ENCODE results near the gene MCUB. TPM values are rescaled to one million over a fixed set of nuclear protein-coding genes. Genes with fewer than 3 reads are reported as not detected.
A peak's percentile ranks its signal among the peaks of the same experiment; 100 is the strongest.
"Not testable (repeated sequence)": the region's sequence is repeated elsewhere in the genome, so short reads cannot be mapped to it uniquely, and the experiment has no call there.

MCUB gene
- total and polyA plus RNA-seq, 5 experiments from 2014 or later, result 147 to 201 (median 160) TPM

- DNase-seq (no peak), ATAC-seq (no peak)
- POLR2A ChIA-PET, result interaction anchor here (1.0 to 1.2 kb wide), 2 partner anchors 14 to 22 kb away, joined by 3 read pairs; no protein-coding TSS in a partner anchor
- H3K27ac Mint-ChIP-seq, result peak overlapping the region in 7 of 10 donors; percentile 17 to 77 (median 52)
- H3K27me3 Mint-ChIP-seq, result no peaks in the 10 kb centered on the region
- H3K4me3 Mint-ChIP-seq, result no peak overlapping the region
- no peaks in the 10 kb centered on the region for H3K9me3 Mint-ChIP-seq
- H3K36me3 Mint-ChIP-seq, result peaks cover 0 to 59% (median 7%) of the 10 kb centered on the region in 3 donors
- H3K4me1 Mint-ChIP-seq, result peaks cover 14 to 61% (median 40%) of the 10 kb centered on the region in 4 donors
Observed at GRCh38 chr4:109662771-109663170, 102.7 kb downstream of the MCUB start.

- Mint-ChIP-seq H3K36me3 (peaks cover 0 to 51% (median 11%) of the 10 kb centered on the region in 3 donors), H3K27ac (peak overlapping the region in 8 of 10 donors; percentile 17 to 82 (median 62)), H3K4me3 (peak overlapping the region in 5 of 10 donors; percentile 12 to 49 (median 30)), H3K4me1 (peaks cover 29 to 67% (median 51%) of the 10 kb centered on the region in 4 donors), H3K27me3 (no peaks in the 10 kb centered on the region), H3K9me3 (peaks cover 0 to 2% (median 0%) of the 10 kb centered on the region in 9 donors)
- DNase-seq, result no peak
- POLR2A ChIA-PET, result interaction anchor here (0.9 kb wide), 1 partner anchor 105 kb away, joined by 3 read pairs; no protein-coding TSS in a partner anchor
- ATAC-seq, result no peak
Observed at GRCh38 chr4:109665783-109666485, 105.9 kb downstream of the MCUB start.

DNA sequence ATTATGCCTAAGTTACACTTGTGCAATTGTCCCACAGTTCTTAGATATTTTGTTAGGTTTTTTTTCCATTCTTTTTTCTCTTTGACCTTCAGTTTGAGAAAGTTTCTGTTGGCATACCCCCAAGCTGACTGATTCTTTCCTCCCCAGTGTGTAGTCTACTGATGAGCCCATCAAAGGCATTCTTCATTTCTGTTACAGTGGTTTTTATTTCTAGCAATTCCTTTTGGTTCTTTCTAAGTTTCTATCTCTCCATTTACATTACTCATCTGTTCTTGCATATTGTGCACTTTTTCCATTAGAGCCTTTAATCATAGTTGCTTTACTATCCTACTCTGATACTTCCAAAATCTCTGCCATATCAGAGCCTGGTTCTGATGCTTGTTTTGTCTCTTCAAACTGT, 111.3 kb downstream of the MCUB start:
- H3K4me3 Mint-ChIP-seq, result peak overlapping the region in 1 of 10 donors; percentile 34
- POLR2A ChIA-PET, result no interaction called here
- H3K27ac Mint-ChIP-seq, result peak overlapping the region in 5 of 10 donors; percentile 8 to 42 (median 13)
- ATAC-seq, result no peak
- peaks cover 28 to 63% (median 46%) of the 10 kb centered on the region in 4 donors for H3K4me1 Mint-ChIP-seq
- H3K36me3 Mint-ChIP-seq, result peaks cover 7 to 36% (median 27%) of the 10 kb centered on the region in 3 donors
- H3K9me3 Mint-ChIP-seq, result peaks cover 0 to 11% (median 7%) of the 10 kb centered on the region in 9 donors
- no peaks in the 10 kb centered on the region for H3K27me3 Mint-ChIP-seq
- no peak for DNase-seq

DNA sequence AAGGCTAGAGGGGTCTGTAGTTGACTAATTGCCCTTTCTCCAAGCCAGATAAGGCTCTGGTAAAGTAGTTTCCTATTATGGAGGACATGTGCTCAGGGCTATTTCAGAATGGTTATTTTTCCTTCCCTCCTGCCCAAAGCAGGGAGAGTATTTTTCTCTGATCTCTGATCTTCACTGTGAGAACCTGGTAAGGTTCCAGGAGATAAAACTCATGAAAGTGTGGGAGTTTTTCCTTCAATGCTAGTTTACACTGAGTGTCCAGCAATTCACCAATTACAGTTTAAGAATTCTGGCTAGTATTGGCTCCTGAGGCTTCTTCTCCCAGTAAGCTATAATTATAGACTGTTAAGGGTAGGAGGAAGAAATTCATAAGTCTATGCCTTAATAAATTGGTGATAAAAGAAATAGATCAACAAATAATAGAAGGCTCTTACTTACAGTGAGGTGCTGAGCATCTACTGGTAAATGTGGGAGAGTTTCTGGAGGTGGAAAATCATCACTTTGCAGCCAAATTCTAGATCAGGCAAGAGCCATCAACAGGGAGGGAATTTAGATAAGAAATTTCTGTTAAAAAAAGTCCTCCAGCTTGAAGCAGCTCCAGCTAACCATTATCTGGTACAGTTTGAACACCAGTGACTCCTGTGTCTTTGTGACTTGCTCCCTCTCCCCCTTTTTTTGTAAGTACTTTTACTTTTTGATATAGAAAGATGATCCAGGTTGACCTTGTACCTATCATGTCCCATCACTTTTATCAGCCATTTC, 112.3 kb downstream of the MCUB start:
- Mint-ChIP-seq H3K4me3 (no peak overlapping the region), H3K9me3 (peaks cover 0 to 11% (median 7%) of the 10 kb centered on the region in 9 donors), H3K27me3 (no peaks in the 10 kb centered on the region), H3K36me3 (peaks cover 7 to 32% (median 31%) of the 10 kb centered on the region in 3 donors), H3K4me1 (peaks cover 25 to 63% (median 40%) of the 10 kb centered on the region in 4 donors), H3K27ac (peak overlapping the region in 1 of 10 donors; percentile 5)
- POLR2A ChIA-PET, result no interaction called here
- no peak for DNase-seq
- no peak for ATAC-seq

DNA sequence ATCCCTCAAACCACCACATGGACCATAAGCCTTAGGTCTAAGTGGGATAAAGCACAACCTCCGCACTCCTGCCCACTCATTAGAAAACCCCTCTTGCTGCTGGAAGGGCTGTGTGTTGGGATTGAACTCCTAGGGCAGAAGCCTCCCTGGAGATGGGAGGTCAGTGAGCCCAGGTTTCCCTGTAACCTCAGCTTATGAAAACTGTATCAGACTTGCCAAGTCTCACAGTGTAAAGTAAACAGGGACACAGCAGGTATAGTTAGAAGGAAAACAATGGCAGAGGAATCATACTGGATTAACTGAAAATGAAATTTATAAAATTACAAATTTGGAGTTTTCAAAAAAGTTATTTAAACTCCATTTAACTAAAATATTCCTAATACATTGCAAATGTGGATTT, 113.3 kb downstream of the MCUB start:
- POLR2A ChIA-PET, result no interaction called here
- Mint-ChIP-seq H3K4me1 (peaks cover 20 to 56% (median 33%) of the 10 kb centered on the region in 4 donors), H3K27ac (peak overlapping the region in 1 of 10 donors; percentile 53), H3K9me3 (peaks cover 0 to 11% (median 7%) of the 10 kb centered on the region in 9 donors), H3K4me3 (no peak overlapping the region), H3K27me3 (no peaks in the 10 kb centered on the region), H3K36me3 (peaks cover 7 to 34% (median 31%) of the 10 kb centered on the region in 3 donors)
- ATAC-seq (no peak), DNase-seq (no peak)

- H3K4me1 Mint-ChIP-seq, result peaks cover 8 to 47% (median 17%) of the 10 kb centered on the region in 4 donors
- POLR2A ChIA-PET, result no interaction called here
Observed at GRCh38 chr4:109675181-109675580, 115.1 kb downstream of the MCUB start.

GRCh38 chr4:109675843-109676242, 115.8 kb downstream of the MCUB start:
- H3K4me3 Mint-ChIP-seq, result no peak overlapping the region
- ATAC-seq (no peak), DNase-seq (no peak)
- peaks cover 7 to 39% (median 35%) of the 10 kb centered on the region in 3 donors for H3K36me3 Mint-ChIP-seq
- H3K4me1 Mint-ChIP-seq, result peaks cover 8 to 50% (median 17%) of the 10 kb centered on the region in 4 donors
- peaks cover 0 to 10% (median 7%) of the 10 kb centered on the region in 9 donors for H3K9me3 Mint-ChIP-seq
- POLR2A ChIA-PET, result no interaction called here
- peak overlapping the region in 9 of 10 donors; percentile 3 to 83 (median 44) for H3K27ac Mint-ChIP-seq
- H3K27me3 Mint-ChIP-seq, result no peaks in the 10 kb centered on the region

More at GRCh38 chr4:109675181-109675580, 115.1 kb downstream of the MCUB start:
- Mint-ChIP-seq H3K9me3 (peaks cover 0 to 11% (median 7%) of the 10 kb centered on the region in 9 donors), H3K4me3 (no peak overlapping the region), H3K27ac (peak overlapping the region in 4 of 10 donors; percentile 41 to 71 (median 49)), H3K27me3 (no peaks in the 10 kb centered on the region), H3K36me3 (peaks cover 7 to 37% (median 36%) of the 10 kb centered on the region in 3 donors)
- DNase-seq (no peak), ATAC-seq (no peak)

- H3K4me3 Mint-ChIP-seq, result no peak overlapping the region
- peaks cover 5 to 47% (median 18%) of the 10 kb centered on the region in 4 donors for H3K4me1 Mint-ChIP-seq
- POLR2A ChIA-PET, result interaction anchor here (1.1 kb wide), 1 partner anchor 34 kb away, joined by 3 read pairs; no protein-coding TSS in a partner anchor
- no peaks in the 10 kb centered on the region for H3K27me3 Mint-ChIP-seq
- DNase-seq (no peak), ATAC-seq (peak; percentile 29 to 30)
- peaks cover 0 to under 1% (median 0%) of the 10 kb centered on the region in 9 donors for H3K9me3 Mint-ChIP-seq
- peaks cover 4 to 37% (median 28%) of the 10 kb centered on the region in 3 donors for H3K36me3 Mint-ChIP-seq
- H3K27ac Mint-ChIP-seq, result peak overlapping the region in 8 of 10 donors; percentile 10 to 84 (median 44)
Observed at GRCh38 chr4:109676886-109677285, 116.8 kb downstream of the MCUB start.

DNA sequence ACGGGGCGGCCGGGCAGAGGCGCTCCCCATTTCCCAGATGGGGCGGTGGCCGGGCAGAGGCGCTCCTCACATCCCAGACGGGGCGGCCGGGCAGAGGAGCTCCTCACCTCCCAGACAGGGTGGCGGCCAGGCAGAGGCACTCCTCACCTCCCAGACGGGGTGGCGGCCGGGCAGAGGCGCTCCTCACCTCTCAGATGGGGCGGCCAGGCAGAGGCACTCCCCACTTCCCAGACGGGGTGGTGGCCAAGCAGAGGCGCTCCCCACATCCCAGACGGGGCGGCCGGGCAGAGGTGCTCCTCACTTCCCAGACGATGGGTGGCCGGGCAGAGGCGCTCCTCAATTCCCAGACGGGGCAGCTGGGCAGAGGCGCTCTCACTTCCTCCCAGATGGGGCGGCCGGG, 118.4 kb downstream of the MCUB start:
- H3K9me3 Mint-ChIP-seq, result not testable (repeated sequence)

GRCh38 chr4:109678925-109679324, 118.9 kb downstream of the MCUB start:
- POLR2A ChIA-PET, result interaction anchor here (0.6 to 0.7 kb wide), 2 partner anchors 10 to 14 kb away, joined by 3 read pairs; no protein-coding TSS in a partner anchor
- peak overlapping the region in 1 of 10 donors; percentile 62 for H3K27ac Mint-ChIP-seq
- not testable (repeated sequence) for H3K4me3 Mint-ChIP-seq, DNase-seq, H3K27me3 Mint-ChIP-seq, H3K9me3 Mint-ChIP-seq, ATAC-seq
- peaks cover 17 to 49% (median 28%) of the 10 kb centered on the region in 4 donors for H3K4me1 Mint-ChIP-seq
- peaks cover 4 to 46% (median 34%) of the 10 kb centered on the region in 3 donors for H3K36me3 Mint-ChIP-seq

More for the DNA sequence above, 118.4 kb downstream of the MCUB start:
- DNase-seq, H3K4me3 Mint-ChIP-seq, H3K27me3 Mint-ChIP-seq, H3K27ac Mint-ChIP-seq, ATAC-seq: not testable (repeated sequence)
- H3K36me3 Mint-ChIP-seq, result peaks cover 4 to 46% (median 36%) of the 10 kb centered on the region in 3 donors
- POLR2A ChIA-PET, result interaction anchor here (0.6 to 0.7 kb wide), 2 partner anchors 10 to 14 kb away, joined by 3 read pairs; no protein-coding TSS in a partner anchor
- peaks cover 14 to 52% (median 26%) of the 10 kb centered on the region in 4 donors for H3K4me1 Mint-ChIP-seq

DNA sequence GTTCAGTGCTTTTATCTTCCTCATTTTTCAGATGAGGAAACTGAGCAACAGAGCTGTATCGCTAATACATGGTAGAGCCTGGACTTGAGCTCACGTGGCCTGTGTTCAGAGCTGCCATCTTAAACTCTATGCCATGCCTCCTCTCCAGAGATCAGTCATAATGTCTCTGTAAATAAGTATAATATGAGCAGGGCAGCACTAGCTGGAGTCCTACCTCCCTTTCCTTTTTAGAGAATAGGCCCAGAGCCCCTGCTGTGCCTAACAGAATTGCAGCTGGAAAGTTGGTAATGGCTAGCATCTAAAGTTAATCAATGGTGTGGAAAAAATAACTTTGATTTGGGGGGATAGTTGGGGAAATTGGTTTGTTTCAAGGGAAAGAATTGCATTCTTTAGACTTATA, 122.8 kb downstream of the MCUB start:
- H3K36me3 Mint-ChIP-seq, result peaks cover 11 to 71% (median 44%) of the 10 kb centered on the region in 3 donors
- H3K27me3 Mint-ChIP-seq, result no peaks in the 10 kb centered on the region
- no peaks in the 10 kb centered on the region for H3K9me3 Mint-ChIP-seq
- H3K27ac Mint-ChIP-seq, result peak overlapping the region in 7 of 10 donors; percentile 12 to 79 (median 47)
- ATAC-seq (no peak), DNase-seq (no peak)
- H3K4me3 Mint-ChIP-seq, result no peak overlapping the region
- H3K4me1 Mint-ChIP-seq, result peaks cover 14 to 34% (median 17%) of the 10 kb centered on the region in 4 donors
- POLR2A ChIA-PET, result interaction anchor here (0.7 kb wide), 1 partner anchor 1063 kb away, joined by 4 read pairs; no protein-coding TSS in a partner anchor

DNA sequence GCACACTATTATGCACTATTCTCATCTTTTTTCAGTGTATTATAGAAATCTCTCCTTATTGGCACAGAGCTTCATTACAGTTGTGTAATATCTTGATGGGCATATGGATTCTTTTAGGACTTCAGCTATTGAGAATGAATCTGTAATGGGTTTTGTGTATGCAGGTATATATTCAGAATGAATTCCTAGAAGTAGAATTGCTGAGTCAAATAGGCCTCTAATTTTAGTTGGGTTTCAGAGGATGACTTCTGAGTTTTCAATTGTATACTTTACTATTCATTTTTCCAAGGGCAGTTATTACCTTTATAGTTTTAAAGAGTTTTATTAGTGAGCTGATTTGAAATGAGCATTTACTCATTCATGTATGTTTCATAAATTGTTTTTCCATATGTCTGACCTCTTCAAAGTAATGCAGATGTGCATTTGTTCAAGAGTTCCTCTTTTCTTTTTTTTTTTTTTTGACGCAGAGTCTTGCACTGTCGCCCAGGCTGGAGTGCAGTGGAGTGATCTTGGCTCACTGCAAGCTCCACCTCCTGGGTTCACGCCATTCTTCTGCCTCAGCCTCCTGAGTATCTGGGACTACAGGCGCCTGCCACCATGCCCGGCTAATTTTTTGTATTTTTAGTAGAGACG, 123.7 kb downstream of the MCUB start:
- Mint-ChIP-seq H3K4me1 (peaks cover 14 to 35% (median 17%) of the 10 kb centered on the region in 4 donors), H3K27ac (peak overlapping the region in 8 of 10 donors; percentile 1 to 79 (median 32)), H3K4me3 (no peak overlapping the region), H3K27me3 (no peaks in the 10 kb centered on the region), H3K36me3 (peaks cover 11 to 75% (median 45%) of the 10 kb centered on the region in 3 donors), H3K9me3 (no peaks in the 10 kb centered on the region)
- no peak for ATAC-seq
- DNase-seq, result no peak
- POLR2A ChIA-PET, result no interaction called here

Data from naive thymus-derived CD8-positive, alpha-beta T cell (primary cell).